PFSK-1 (cell line): Measurements from ENCODE around the gene SIRPB1.

Experiments used
- FOXP2 ChIP-seq: optimal IDR thresholded peaks from 2 replicates; pipeline ENCODE3; 2011; ENCODE audit warnings: borderline replicate concordance, control low read depth, inconsistent platforms; ENCODE audit not compliant: insufficient read depth; ENCODE audit errors: extremely low read length, extremely low read depth
- POLR2AphosphoS5 ChIP-seq: IDR thresholded peaks from 2 replicates; pipeline ENCODE4 v1.6.1; 2012; ENCODE audit warnings: low read depth, mild to moderate bottlenecking, control low read depth, low read length, moderate library complexity
- REST ChIP-seq, 2 experiments: IDR thresholded peaks; 2 replicates each; pipeline versions ENCODE4 v1.6.1 to v1.8.0; 2011 to 2012; ENCODE audit warnings: low read depth in 2 of 2, low read length in 2 of 2, control low read depth in 1 of 2, inconsistent platforms in 1 of 2, mild to moderate bottlenecking in 1 of 2, moderate library complexity in 1 of 2; ENCODE audit not compliant: insufficient read depth in 1 of 2
- SIN3A ChIP-seq: IDR thresholded peaks from 2 replicates; pipeline ENCODE4 v1.6.1; 2012; ENCODE audit warnings: mild to moderate bottlenecking, low read length, moderate library complexity, borderline replicate concordance; ENCODE audit not compliant: insufficient read depth
- TAF1 ChIP-seq: IDR thresholded peaks from 2 replicates; pipeline ENCODE4 v1.6.1; 2012; ENCODE audit warnings: low read length, control low read depth, borderline replicate concordance; ENCODE audit not compliant: insufficient read depth

GRCh38 chr20:1576641-1577040, 43.2 kb downstream of the SIRPB1 start:
- no peak for TF ChIP-seq REST (IDR thresholded peaks at IDR 0.05; ENCODE audit: insufficient read depth in 1 of 2, low read depth in 2 of 2, low read length in 2 of 2)
- TF ChIP-seq POLR2AphosphoS5, result no peak
- no peak for TF ChIP-seq SIN3A
- no peak for TF ChIP-seq TAF1
- TF ChIP-seq FOXP2, result no peak
